ENCODE data around the gene FLVCR1.

DNA sequence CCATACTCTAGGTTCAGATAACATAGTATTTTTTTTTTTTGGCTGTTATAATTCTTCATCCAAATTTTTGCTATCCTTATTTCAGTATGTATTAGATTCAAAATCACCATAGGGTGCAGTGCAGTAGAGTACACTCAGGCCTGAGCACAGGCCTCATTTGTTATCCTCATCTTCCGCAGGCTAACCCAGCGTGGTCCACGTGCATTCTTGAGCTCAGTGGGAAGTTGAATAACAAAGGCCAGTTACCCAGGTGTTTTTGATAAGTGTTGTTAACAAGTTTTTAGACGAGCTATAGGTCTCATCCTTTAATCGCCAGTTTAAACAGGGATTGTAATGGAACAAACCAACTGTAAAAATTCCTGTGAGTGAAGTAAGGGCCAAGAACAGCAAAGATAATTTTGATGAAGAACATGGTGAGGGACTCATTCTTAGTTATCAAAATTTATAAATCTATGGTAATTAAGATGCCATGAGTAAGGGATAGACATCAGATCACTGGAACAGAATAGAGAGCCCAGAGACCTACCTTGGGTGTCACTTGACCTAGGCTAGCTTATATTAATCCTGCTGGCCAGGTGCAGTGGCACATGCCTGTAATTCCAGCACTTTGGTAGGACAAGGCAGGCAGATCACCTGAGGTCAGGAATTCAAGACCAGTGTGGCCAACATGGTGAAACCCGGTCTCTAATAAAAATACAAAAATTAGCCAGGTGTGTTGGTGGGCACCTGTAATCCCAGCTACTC lies 22.0 kb downstream of the FLVCR1 start:
- TF ChIP-seq POLR2AphosphoS5 (IDR thresholded peaks at IDR 0.05; ENCODE audit: low read depth, low read length) (no peak), POLR2A (IDR thresholded peaks at IDR 0.05; ENCODE audit: low read depth, low read length) (no peak)

All from GM12892 (cell line).